GM19239 (cell line): ENCODE data around the gene TTC7B.

Experiments
- DNase-seq: peaks from one replicate; pipeline ENCODE4 v3.0.0; 2011; ENCODE audit warnings: low spot score; ENCODE audit not compliant: insufficient read length
- FAIRE-seq: peaks from 2 replicates; lab custom pipeline; 2011; peaks lifted over from hg19 to GRCh38; lab: Jason Lieb, UNC

Gene TTC7B

GRCh38 chr14:90658541-90658967, 157.7 kb downstream of the TTC7B start:
- DNase-seq (no peak), FAIRE-seq (no peak)

- no peak for FAIRE-seq
- DNase-seq, result no peak
These were observed 159.3 kb downstream of the TTC7B start for GRCh38 chr14:90656973-90657372.

DNA sequence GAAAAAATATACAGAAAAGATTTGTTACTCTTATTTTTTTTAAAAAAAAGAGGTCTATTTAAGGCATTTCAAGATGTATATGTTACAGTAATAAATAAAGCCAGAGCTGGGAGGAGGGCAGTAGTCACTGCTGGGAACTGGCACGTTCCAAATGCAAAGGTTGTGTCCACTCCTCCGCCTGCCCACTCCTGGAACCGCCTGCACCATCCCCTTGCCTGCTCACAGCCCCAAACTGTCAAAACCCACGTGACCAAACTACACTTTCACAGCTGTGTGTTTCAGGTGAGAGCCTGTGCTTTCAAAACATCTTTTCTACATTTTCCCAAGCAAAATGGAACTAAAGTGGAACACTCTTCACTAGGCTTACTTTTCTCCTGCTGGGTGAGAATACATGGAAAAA, 160.4 kb downstream of the TTC7B start:
- DNase-seq (no peak), FAIRE-seq (no peak)

- no peak for DNase-seq
- FAIRE-seq, result no peak
These were observed 161.4 kb downstream of the TTC7B start for GRCh38 chr14:90654831-90655276.

DNA sequence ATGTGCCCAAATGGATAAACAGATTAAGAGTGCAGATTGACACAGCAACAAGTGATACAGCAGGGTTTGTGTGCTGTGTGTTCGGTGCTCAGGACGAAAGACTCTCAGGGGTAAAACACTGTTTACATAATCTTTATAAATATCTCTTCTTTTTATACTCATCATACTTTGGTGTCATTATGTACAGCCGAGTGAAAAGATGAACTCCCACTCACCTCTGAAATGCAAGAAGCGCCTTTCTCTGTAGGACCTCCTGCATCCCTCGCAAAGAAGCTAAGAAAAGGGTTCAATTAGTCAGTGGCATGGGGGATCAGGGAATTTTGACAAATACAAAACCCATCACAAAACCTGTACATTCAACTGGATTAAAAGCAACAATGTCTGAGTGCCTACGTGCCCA, 163.6 kb downstream of the TTC7B start:
- no peak for FAIRE-seq

GRCh38 chr14:90651976-90652560, 164.2 kb downstream of the TTC7B start:
- FAIRE-seq, result no peak
- DNase-seq, result no peak

More for the DNA sequence above, 163.6 kb downstream of the TTC7B start:
- DNase-seq, result no peak

GRCh38 chr14:90651271-90651804, 164.9 kb downstream of the TTC7B start:
- FAIRE-seq, result no peak
- DNase-seq, result no peak

GRCh38 chr14:90649557-90650135, 166.6 kb downstream of the TTC7B start:
- no peak for FAIRE-seq
- no peak for DNase-seq

DNA sequence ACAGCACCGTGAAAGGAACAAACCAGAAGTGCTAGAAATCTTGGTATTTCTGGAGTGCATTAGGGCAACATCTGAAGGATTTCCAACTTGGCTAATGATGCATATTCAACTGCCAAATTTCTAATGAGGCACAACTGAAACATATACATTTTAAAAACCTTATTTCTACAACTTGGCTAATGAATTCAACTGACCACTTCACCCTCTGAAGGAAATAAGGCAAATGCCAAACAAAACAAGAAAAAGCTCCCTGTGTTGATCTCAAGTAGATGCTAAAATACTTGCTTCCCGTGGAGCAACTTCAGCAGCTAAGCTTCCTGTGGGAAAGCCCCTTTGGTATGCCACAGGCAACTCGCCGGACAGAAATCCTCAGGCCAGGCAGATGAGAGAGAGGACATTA, 167.1 kb downstream of the TTC7B start:
- FAIRE-seq (no peak), DNase-seq (no peak)

DNA sequence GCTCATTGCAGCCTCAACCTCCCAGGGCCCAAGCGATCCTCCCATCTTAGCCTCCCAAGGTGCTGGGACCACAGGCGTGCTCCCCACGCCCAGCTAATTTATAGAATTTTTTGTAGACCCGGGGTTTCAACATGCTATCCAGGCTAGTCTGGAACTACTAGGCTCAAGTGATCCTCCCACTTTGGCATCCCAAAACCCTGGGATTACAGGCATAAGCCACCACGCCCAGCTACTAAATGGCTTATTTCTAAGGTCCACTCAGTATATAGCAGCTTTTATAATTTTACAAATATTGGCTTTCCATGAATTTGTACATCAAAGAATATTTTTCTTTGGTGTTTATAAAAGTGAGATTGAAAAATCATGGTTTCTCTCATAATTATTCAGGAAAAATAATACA, 167.8 kb downstream of the TTC7B start:
- FAIRE-seq, result no peak

DNA sequence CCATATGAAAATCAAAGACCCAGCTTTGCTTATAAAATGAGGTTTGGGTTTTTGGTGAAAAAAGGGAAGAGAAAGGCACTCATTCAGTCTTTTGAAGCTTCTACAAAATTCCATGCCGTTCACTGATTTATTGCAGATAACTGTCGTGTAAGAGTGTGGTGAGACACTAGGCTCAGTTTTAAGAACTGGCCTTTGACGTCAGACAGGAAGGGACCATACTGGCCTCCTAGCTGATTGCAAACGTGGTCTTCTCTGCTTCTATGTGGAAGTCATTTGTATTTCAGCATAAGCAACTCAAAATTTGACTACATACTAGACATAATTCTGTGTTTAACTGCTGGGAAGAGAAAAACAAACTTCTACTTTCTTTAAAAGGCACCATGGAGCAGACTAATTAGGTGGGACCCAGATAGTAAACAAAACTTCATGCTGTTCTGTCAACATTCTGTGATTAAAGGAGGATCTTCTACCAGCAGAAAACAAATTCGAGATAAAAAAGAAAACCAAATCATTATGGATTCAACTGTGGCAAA, 168.7 kb downstream of the TTC7B start:
- DNase-seq (no peak), FAIRE-seq (no peak)

More for the DNA sequence above, 167.8 kb downstream of the TTC7B start:
- DNase-seq, result no peak

GRCh38 chr14:90645842-90646443, 170.3 kb downstream of the TTC7B start:
- no peak for FAIRE-seq
- no peak for DNase-seq

DNA sequence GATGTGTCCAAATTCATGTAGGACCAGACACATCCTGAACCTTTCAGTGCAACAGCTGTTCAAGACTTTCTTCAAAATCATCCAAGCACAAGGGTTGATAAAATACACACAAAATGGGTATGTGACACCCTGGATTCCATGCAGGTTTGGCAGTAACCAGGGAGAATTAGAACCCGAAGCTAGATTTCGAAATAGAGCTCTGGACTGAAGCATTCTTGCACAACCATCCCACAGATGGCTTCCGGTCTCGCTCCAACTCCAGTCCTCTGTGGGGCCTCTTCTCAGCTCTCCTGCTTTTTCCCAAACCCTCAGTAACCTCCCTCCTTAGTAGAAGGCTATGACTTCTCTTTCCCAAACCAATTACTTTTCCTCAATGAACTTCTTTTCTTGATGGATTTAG, 171.3 kb downstream of the TTC7B start:
- DNase-seq (no peak), FAIRE-seq (no peak)

- FAIRE-seq (no peak), DNase-seq (no peak)
These were observed 172.1 kb downstream of the TTC7B start for GRCh38 chr14:90643982-90644670.

- no peak for FAIRE-seq
- DNase-seq, result no peak
These were observed 173.9 kb downstream of the TTC7B start for GRCh38 chr14:90642244-90642717.

- no peak for FAIRE-seq
- DNase-seq, result no peak
These were observed 174.5 kb downstream of the TTC7B start for GRCh38 chr14:90641615-90642243.

DNA sequence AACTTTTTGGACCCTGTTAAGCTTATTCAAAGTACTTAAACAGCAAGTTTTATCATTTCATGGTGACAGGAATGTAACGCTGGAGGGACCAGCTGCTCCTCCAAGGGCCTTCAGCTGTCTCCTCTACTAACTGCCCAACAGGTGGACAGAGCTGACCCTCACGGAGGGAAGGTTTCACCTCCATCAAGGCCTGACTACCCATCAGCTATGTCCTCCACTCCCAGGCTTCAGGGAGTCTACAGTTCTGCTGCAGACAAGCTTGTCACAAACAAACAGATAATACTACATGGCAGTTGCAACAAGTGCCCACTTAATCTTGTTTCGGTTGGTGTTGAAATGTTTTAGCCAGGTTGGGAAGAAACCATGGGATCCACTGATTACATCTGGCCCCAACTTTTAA, 175.1 kb downstream of the TTC7B start:
- no peak for FAIRE-seq
- DNase-seq, result no peak

- DNase-seq (no peak), FAIRE-seq (no peak)
These were observed 176.6 kb downstream of the TTC7B start for GRCh38 chr14:90639641-90640040.

GRCh38 chr14:90632871-90633270, 183.4 kb downstream of the TTC7B start:
- no peak for FAIRE-seq
- DNase-seq, result no peak

GRCh38 chr14:90632451-90632850, 183.8 kb downstream of the TTC7B start:
- DNase-seq (no peak), FAIRE-seq (no peak)
